Kidney (tissue), 14 donors: ENCODE results near the gene LENEP. TPM values are rescaled to one million over a fixed set of nuclear protein-coding genes. Genes with fewer than 3 reads are reported as not detected.
A peak's percentile ranks its signal among the peaks of the same experiment; 100 is the strongest.

Source experiments
- DNase-seq, 5 donors: peaks; one replicate each; pipeline ENCODE4 v3.0.0-alpha.2; 2013 to 2020
- FAIRE-seq: peaks from 2 replicates; lab custom pipeline; 2012; peaks lifted over from hg19 to GRCh38; lab: Jason Lieb, UNC
- H3K27ac ChIP-seq, 2 donors: one replicate each; pipeline ENCODE4 v1.7.0; 2013; ENCODE audit warnings: low read depth in 2 of 2, low read length in 2 of 2, inconsistent platforms in 1 of 2
- H3K27me3 ChIP-seq: one replicate; pipeline ENCODE4 v1.7.1; 2013; ENCODE audit warnings: low read length, inconsistent platforms; ENCODE audit not compliant: control insufficient read depth, insufficient read depth
- H3K36me3 ChIP-seq, 3 donors: one replicate each; pipeline versions ENCODE4 v1.7.0 to v1.7.1; 2013; ENCODE audit warnings: low read length in 3 of 3, control low read depth in 1 of 3, inconsistent platforms in 1 of 3; ENCODE audit not compliant: insufficient read depth in 3 of 3, control insufficient read depth in 2 of 3
- H3K4me1 ChIP-seq, 3 donors: one replicate each; pipeline versions ENCODE4 v1.7.0 to v1.7.1; 2013; ENCODE audit warnings: low read length in 3 of 3, inconsistent platforms in 1 of 3, low read depth in 1 of 3; ENCODE audit not compliant: control insufficient read depth in 2 of 3, insufficient read depth in 2 of 3
- H3K4me3 ChIP-seq, 3 donors: one replicate each; pipeline versions ENCODE4 v1.7.0 to v1.8.1; 2013; ENCODE audit warnings: low read length in 3 of 3, control low read depth in 1 of 3, inconsistent platforms in 1 of 3
- H3K9ac ChIP-seq, 3 donors: one replicate each; pipeline versions ENCODE4 v1.7.0 to v1.7.1; 2013; ENCODE audit warnings: low read length in 3 of 3, control low read depth in 1 of 3, inconsistent platforms in 1 of 3
- H3K9me3 ChIP-seq, 3 donors: one replicate each; pipeline versions ENCODE4 v1.7.0 to v1.7.1; 2013; ENCODE audit warnings: low read length in 3 of 3, control low read depth in 1 of 3, inconsistent platforms in 1 of 3; ENCODE audit not compliant: control insufficient read depth in 2 of 3, insufficient read depth in 1 of 3
- CTCF ChIP-seq: IDR thresholded peaks from 3 replicates; pipeline ENCODE4 v1.5.1; 2012; ENCODE audit warnings: mild to moderate bottlenecking, moderate library complexity, borderline replicate concordance; ENCODE audit not compliant: insufficient read depth; ENCODE audit errors: extremely low read depth
- intact Hi-C: fragments of 100-400 bp; cut with DNase I; formaldehyde crosslinking; loops from one replicate; pipeline ENCODE4 v1.11.1; 2022
- polyA plus RNA-seq: library from polyadenylated mRNA; stranded (reverse); fragments of 350-450 nt; fragmentation: Illumina TruSeq; extraction: RNeasy Lipid Tissue Mini Kit (QIAGEN cat#74804); gene quantifications from one replicate; pipeline ENCODE4 v1.2.3, GENCODE V29; 2014; ENCODE audit warnings: low read depth, low replicate concordance; ENCODE audit not compliant: insufficient read depth
- total RNA-seq: library from RNA; stranded (reverse); fragmentation: NEBNext Ultra II Directional; extraction: Animal tissue kit (Norgen Biotek cat#: 25700); gene quantifications from one replicate; pipeline ENCODE4 v1.2.1, GENCODE V29; 2021
- donor health status: control.
- donor health status: control.
- donor health status: control.
- donor health status: control.
- donor health status: control.
- donor health status: DM: yes; HTN: yes; CAD: no.
- donor health status: Normal renal cell carcinoma (clear cell type).

LENEP gene
- total and polyA plus RNA-seq, 2 donors from 2014 or later: not detected

GRCh38 chr1:155030243-155030795 lies 36.9 kb downstream of the LENEP start:
- Histone ChIP-seq H3K9me3 (no peaks in the 10 kb centered on the region), H3K4me1 (no peaks in the 10 kb centered on the region), H3K4me3 (no peak overlapping the region), H3K27me3 (no peaks in the 10 kb centered on the region), H3K9ac (no peak overlapping the region), H3K36me3 (no peaks in the 10 kb centered on the region), H3K27ac (no peak overlapping the region)
- no peak for TF ChIP-seq CTCF
- FAIRE-seq (no peak), DNase-seq (peak in 1 of 5 donors; percentile 36)
- intact Hi-C loops: no loop called here

GRCh38 chr1:155030899-155031298 lies 37.5 kb downstream of the LENEP start:
- H3K27me3 ChIP-seq: no peaks in the 10 kb centered on the region
- intact Hi-C loops: no loop called here
- peak in 1 of 5 donors; percentile 63 for DNase-seq
- FAIRE-seq: no peak
- H3K36me3 ChIP-seq: no peaks in the 10 kb centered on the region
- H3K4me3 ChIP-seq: no peak overlapping the region
- no peaks in the 10 kb centered on the region for H3K9me3 ChIP-seq
- no peak for TF ChIP-seq CTCF
- no peaks in the 10 kb centered on the region for H3K4me1 ChIP-seq
- H3K9ac ChIP-seq: no peak overlapping the region
- H3K27ac ChIP-seq: no peak overlapping the region

DNA sequence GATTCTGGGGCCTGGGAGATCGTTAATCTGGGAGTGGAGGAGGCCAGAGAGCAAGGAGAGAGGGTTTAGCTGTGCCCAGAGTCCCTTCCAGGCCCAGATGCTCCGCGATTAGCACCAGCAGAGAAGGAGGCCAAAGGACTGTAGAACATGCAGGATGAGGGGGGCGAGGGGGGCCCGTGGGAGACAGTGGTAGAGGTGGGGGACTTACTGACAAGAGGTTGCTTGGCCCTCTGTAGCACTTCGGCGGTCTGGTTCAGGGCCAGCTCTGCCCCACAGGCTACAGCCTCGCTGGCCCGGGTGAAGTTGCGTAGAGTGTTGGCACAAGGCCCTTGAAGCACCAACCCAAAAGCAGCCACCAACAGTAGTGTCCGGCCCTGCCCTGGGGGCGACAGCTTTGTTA lies 39.5 kb downstream of the LENEP start:
- TF ChIP-seq CTCF: no peak
- no peak for FAIRE-seq
- Histone ChIP-seq H3K9ac (no peak overlapping the region), H3K36me3 (no peaks in the 10 kb centered on the region), H3K4me3 (no peak overlapping the region), H3K9me3 (no peaks in the 10 kb centered on the region), H3K27me3 (no peaks in the 10 kb centered on the region), H3K4me1 (no peaks in the 10 kb centered on the region), H3K27ac (no peak overlapping the region)
- DNase-seq: peak in 1 of 5 donors; percentile 54
- intact Hi-C loops: no loop called here

DNA sequence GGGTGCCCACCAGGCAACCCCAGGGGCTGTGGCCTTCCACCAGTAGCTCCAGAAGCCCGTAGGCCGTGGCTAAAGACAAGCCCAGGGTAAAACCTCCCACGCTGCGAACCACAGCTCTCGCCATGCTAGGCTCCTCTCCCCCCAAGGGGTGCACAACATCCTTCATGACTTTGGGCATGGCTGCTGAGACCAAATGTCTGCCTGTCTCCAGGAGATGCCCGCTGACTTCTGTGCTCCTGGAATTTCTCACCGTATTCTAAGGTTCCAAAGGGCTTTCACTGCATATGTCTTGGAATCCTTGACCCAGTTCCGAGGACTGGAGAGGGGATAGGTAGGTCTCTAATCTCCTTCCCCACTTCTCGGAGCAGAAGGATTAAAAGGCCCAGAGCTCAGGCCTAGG lies 40.1 kb downstream of the LENEP start, which contains the start of the genes DCST1 and DCST2:
Gene DCST1 (plus strand): TSS at position 301 of the 400 bp plus-strand sequence. CDS start 213 bp downstream, outside the sequence.
Gene DCST2 (minus strand): TSS at position 258 of the 400 bp plus-strand sequence. CDS start 80 bp downstream, at position 178.
- no peak for FAIRE-seq
- no peak within 1 kb of the TSS for H3K9ac ChIP-seq
- no peak within 1 kb of the TSS for H3K27ac ChIP-seq
- H3K36me3 ChIP-seq: no peaks in the 10 kb centered on the region
- H3K9me3 ChIP-seq: no peaks in the 10 kb centered on the region
- no peak for TF ChIP-seq CTCF
- DNase-seq: peak in 1 of 5 donors; percentile 52
- intact Hi-C loops: no loop called here
- H3K27me3 ChIP-seq: no peaks in the 10 kb centered on the region
- no peak within 1 kb of the TSS for H3K4me3 ChIP-seq
- H3K4me1 ChIP-seq: no peaks in the 10 kb centered on the region
